ENCODE measurements around the gene ARHGAP36.

- TF ChIP-seq, protein P1, sequence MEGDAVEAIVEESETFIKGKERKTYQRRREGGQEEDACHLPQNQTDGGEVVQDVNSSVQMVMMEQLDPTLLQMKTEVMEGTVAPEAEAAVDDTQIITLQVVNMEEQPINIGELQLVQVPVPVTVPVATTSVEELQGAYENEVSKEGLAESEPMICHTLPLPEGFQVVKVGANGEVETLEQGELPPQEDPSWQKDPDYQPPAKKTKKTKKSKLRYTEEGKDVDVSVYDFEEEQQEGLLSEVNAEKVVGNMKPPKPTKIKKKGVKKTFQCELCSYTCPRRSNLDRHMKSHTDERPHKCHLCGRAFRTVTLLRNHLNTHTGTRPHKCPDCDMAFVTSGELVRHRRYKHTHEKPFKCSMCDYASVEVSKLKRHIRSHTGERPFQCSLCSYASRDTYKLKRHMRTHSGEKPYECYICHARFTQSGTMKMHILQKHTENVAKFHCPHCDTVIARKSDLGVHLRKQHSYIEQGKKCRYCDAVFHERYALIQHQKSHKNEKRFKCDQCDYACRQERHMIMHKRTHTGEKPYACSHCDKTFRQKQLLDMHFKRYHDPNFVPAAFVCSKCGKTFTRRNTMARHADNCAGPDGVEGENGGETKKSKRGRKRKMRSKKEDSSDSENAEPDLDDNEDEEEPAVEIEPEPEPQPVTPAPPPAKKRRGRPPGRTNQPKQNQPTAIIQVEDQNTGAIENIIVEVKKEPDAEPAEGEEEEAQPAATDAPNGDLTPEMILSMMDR (IDR thresholded peaks at IDR 0.05; ENCODE audit: poor library complexity), result no peak
- no peak for TF ChIP-seq EZH2phosphoT487 (IDR thresholded peaks at IDR 0.05; ENCODE audit: low read depth, severe bottlenecking, unreplicated experiment)
Measured at GRCh38 chrX:131059246-131059645, 1.1 kb downstream of the ARHGAP36 start.
